Ishikawa (cell line): ENCODE results near the gene TYMP.

ENCODE experiments used
- CEBPB ChIP-seq: IDR thresholded peaks from 2 replicates; pipeline ENCODE4 v1.6.1; 2012
- CREB1 ChIP-seq: IDR thresholded peaks from 2 replicates; pipeline ENCODE4 v1.6.1; 2012; ENCODE audit warnings: low read depth
- EGR1 ChIP-seq: IDR thresholded peaks from 2 replicates; pipeline ENCODE4 v1.6.1; 2012
- EP300 ChIP-seq: IDR thresholded peaks from 2 replicates; pipeline ENCODE4 v1.6.1; 2012; ENCODE audit warnings: borderline replicate concordance
- FOXM1 ChIP-seq: IDR thresholded peaks from 2 replicates; pipeline ENCODE4 v1.6.1; 2012; ENCODE audit warnings: low read depth, borderline replicate concordance
- NFIC ChIP-seq: IDR thresholded peaks from 2 replicates; pipeline ENCODE4 v1.6.1; 2012
- RAD21 ChIP-seq: IDR thresholded peaks from 2 replicates; pipeline ENCODE4 v1.6.1; 2012; ENCODE audit warnings: low read depth
- TAF1 ChIP-seq: IDR thresholded peaks from 2 replicates; pipeline ENCODE4 v1.6.1; 2012; ENCODE audit warnings: low read depth, mild to moderate bottlenecking
- TCF12 ChIP-seq: IDR thresholded peaks from 2 replicates; pipeline ENCODE4 v1.6.1; 2012; ENCODE audit warnings: low read depth
- TEAD4 ChIP-seq: IDR thresholded peaks from 2 replicates; pipeline ENCODE4 v1.6.1; 2012
- YY1 ChIP-seq: IDR thresholded peaks from 2 replicates; pipeline ENCODE4 v1.6.1; 2012; ENCODE audit warnings: low read depth
- ZBTB7A ChIP-seq: IDR thresholded peaks from 2 replicates; pipeline ENCODE4 v1.6.1; 2012; ENCODE audit warnings: low read depth
- TF ChIP-seq, protein P1 (sequence below): IDR thresholded peaks from 2 replicates; pipeline ENCODE4 v1.6.1; 2012
- TF ChIP-seq, protein P2 (sequence below): IDR thresholded peaks from 2 replicates; pipeline ENCODE4 v1.6.1; 2012; ENCODE audit warnings: low read depth, mild to moderate bottlenecking
- TF ChIP-seq, protein P3 (sequence below): IDR thresholded peaks from 2 replicates; pipeline ENCODE4 v1.6.1; 2012

Gene TYMP

DNA sequence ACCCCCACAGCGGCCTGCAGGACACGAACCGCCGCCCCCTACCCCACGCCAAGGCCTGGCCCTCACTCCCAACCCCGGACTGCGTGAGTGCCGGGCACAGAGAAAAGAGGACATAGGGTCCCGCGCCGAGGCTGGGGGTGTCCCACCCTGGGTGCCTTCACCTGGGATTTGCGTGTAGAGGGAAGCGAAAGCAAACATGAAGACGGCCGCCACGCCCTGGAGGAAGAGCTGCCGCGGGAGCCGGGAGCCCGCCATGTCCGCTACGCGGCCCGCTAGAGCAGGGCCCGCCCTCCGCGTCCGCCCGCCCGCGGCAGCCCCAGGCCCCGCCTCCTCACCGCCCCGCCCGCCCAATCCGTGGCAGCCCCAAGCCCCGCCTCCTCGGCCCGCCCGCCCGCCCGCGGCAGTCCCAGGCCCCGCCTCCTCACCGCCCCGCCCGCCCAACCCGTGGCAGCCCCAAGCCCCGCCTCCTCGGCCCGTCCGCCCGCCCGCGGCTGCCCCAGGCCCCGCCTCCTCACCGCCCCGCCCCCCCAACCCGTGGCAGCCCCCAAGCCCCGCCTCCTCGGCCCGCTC lies 22.3 kb downstream of the TYMP start, which contains the start of gene LMF2:
LMF2 (minus strand) TSS at position 282 of the 570 bp plus-strand sequence; CDS start at position 255, 27 bp downstream.
- TF ChIP-seq EGR1 (no peak), YY1 (peak; percentile 79)

DNA sequence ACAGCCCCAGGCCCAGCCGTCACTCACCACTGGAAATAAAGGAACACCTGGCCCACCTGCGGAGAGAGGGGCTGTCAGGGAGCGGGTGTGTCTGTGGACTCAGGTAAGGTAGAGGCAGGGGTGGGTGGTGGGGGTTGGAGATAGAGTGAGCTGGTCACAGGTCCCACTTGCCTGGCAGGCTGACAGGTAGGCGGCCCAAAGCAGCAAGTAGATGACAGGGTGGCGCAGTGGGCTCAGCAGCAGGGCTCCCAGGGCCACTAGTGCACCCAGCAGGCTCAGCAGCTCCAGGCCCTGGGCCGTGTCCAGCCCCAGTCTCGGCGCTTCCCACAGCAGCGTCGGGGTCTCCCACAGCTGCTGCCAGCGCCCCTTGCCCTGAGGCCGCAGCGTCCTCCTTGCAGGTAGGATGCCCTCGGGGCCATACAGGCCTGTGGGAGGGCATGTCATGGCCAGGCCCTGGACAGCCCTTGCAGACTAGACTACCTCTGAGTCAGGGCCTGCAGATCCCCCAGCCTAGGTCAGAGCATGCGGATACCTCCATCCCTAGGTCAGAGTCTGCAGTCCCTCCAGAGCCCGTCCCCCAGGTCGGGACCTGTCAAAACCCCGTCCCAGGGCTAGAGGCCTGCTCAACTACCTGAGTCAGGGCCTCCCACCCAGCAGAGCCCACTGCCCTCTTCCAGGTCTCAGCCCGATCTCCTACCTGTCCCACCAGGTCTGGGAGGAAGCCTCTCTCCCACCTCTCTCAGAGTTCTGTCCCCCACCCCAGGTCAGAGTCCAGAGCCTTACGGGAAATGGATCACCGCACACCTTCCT lies 23.0 kb downstream of the TYMP start:
- TF ChIP-seq RAD21 (no peak), EGR1 (no peak), YY1 (no peak), TCF12 (no peak)
- TF ChIP-seq, protein P1, sequence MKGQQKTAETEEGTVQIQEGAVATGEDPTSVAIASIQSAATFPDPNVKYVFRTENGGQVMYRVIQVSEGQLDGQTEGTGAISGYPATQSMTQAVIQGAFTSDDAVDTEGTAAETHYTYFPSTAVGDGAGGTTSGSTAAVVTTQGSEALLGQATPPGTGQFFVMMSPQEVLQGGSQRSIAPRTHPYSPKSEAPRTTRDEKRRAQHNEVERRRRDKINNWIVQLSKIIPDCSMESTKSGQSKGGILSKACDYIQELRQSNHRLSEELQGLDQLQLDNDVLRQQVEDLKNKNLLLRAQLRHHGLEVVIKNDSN, result no peak
- TF ChIP-seq, protein P2, sequence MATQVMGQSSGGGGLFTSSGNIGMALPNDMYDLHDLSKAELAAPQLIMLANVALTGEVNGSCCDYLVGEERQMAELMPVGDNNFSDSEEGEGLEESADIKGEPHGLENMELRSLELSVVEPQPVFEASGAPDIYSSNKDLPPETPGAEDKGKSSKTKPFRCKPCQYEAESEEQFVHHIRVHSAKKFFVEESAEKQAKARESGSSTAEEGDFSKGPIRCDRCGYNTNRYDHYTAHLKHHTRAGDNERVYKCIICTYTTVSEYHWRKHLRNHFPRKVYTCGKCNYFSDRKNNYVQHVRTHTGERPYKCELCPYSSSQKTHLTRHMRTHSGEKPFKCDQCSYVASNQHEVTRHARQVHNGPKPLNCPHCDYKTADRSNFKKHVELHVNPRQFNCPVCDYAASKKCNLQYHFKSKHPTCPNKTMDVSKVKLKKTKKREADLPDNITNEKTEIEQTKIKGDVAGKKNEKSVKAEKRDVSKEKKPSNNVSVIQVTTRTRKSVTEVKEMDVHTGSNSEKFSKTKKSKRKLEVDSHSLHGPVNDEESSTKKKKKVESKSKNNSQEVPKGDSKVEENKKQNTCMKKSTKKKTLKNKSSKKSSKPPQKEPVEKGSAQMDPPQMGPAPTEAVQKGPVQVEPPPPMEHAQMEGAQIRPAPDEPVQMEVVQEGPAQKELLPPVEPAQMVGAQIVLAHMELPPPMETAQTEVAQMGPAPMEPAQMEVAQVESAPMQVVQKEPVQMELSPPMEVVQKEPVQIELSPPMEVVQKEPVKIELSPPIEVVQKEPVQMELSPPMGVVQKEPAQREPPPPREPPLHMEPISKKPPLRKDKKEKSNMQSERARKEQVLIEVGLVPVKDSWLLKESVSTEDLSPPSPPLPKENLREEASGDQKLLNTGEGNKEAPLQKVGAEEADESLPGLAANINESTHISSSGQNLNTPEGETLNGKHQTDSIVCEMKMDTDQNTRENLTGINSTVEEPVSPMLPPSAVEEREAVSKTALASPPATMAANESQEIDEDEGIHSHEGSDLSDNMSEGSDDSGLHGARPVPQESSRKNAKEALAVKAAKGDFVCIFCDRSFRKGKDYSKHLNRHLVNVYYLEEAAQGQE, result no peak

DNA sequence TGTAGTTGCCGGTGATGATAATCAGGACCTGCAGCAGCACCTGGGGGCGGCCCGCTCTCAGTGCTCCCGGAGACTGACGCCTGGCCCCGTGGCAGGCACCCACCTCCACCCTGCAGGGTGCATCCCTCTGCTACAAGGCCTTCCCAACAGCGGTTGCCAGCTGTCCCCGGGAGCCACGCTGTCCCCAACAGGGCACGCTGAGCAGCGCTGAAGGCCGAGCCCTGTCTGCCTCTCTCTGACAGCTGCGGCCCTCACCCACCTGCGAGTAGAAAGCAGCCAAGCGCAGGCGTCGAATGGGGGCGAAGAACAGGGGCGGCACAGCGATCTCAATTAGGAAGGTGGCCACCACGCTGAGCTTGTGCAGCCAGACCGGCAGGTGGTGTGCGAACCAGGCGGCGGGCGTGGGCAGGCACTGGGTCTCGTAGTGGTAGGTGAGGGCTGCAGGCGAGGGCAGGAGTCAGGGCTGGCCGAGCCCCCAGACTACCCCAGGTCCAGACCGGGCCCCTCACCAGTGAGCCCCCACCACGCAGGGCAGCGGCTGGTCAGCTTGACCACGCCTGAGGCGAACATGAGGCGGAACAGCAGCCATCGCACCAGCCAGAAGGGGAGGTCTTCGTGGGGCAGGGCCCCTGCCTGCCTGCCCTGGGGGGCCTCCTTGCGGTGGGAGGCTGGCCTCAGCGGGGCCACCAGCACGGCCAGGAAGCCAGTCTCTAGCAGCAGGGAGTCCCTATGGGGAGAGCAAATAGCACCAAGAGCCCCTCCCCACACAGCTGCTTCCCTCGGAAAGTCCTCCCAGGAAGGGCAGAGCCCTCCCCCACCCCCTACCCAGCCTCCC lies 23.8 kb downstream of the TYMP start:
- TF ChIP-seq RAD21 (no peak), EP300 (no peak), CEBPB (no peak), NFIC (no peak), EGR1 (no peak), YY1 (no peak), FOXM1 (no peak), ZBTB7A (no peak)
- TF ChIP-seq, protein P1, result no peak

DNA sequence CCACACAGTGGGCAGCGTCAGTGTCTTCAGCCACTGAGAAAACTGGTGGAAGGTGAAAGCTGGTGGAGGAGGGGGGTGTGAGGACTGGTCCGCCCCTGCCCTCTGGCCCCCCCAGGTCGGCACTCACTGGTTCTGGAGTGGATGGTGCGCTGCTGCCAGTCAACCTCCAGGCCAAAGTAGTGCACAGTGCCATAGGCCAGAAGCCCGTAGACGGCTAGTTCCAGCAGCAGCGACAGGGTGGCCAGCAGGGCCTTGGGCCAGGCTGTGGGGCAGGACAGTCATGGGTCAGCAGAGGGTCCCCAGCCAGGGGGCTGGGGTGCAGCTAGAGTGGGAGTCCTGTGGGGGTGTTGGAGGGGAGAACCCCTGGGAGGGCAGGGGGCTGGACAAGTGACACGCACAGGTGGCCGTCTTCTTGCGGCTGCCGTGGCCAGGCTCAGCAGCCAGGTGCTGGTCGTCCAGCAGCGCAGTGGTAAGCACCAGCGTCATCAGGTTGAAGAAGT lies 24.5 kb downstream of the TYMP start:
- TF ChIP-seq EP300 (no peak), TEAD4 (no peak), FOXM1 (no peak), CREB1 (no peak), RAD21 (no peak), CEBPB (no peak), TCF12 (no peak), TAF1 (no peak), EGR1 (no peak), ZBTB7A (no peak)
- TF ChIP-seq, protein P3, sequence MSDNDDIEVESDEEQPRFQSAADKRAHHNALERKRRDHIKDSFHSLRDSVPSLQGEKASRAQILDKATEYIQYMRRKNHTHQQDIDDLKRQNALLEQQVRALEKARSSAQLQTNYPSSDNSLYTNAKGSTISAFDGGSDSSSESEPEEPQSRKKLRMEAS, result no peak

DNA sequence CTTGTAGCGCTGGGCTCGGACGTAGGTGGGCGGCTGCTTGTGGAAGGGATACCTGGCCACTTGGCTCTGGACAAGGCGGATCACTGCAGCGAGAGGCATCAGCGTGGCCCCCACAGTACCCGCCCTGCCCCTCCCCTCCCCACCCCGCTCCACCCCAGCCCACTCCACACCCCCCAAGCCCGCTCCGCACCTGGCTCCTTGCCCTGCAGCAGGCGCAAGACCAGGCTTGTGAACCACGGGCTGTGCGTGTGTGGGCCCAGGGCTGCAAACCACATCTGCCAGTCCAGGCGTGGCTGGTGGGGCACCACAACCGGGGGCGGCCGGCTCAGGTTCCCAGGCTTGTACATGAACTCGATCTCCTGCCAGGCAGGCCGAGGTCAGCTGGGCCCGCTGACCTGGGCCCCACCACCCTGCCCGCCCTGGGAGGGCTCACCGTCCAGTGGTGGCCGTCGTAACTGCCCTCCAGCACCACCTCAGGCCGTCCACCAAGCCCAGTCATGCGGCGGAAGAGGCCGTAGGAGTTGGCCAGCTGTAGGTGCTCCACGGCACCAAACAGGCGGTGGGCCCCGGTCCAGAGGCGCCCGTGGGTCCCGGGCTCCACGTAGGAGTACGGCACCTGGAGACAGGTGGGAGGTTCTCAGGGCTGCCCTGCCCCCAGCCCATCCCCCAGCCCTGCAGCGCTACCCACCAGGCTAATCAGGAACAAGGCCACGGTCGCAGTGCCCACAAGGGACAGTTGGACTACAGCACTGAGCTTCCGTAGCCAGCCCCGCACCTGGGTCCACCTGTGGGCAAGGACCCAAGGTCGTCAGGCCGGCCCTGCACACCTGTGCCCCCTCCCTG lies 25.2 kb downstream of the TYMP start:
- TF ChIP-seq ZBTB7A, result no peak
- TF ChIP-seq, protein P1, result no peak
- no peak for TF ChIP-seq CREB1
- no peak for TF ChIP-seq EGR1
- TF ChIP-seq, protein P3, result no peak
- no peak for TF ChIP-seq RAD21
- no peak for TF ChIP-seq TAF1
- no peak for TF ChIP-seq FOXM1
- no peak for TF ChIP-seq TEAD4
- TF ChIP-seq YY1, result no peak
- TF ChIP-seq, protein P2, result no peak
- no peak for TF ChIP-seq NFIC
- no peak for TF ChIP-seq EP300
- no peak for TF ChIP-seq CEBPB
- no peak for TF ChIP-seq TCF12
